ENCODE measurements around the gene NUTF2.
A peak's percentile ranks its signal among the peaks of the same experiment; 100 is the strongest.

The NUTF2 gene

GRCh38 chr16:67856927-67857546, 10.3 kb downstream of the NUTF2 start:
- peak; percentile 9; the same call in 2 of the 3 replicates for ATAC-seq (ENCODE audit: low read depth)
- TF ChIP-seq, protein P1, sequence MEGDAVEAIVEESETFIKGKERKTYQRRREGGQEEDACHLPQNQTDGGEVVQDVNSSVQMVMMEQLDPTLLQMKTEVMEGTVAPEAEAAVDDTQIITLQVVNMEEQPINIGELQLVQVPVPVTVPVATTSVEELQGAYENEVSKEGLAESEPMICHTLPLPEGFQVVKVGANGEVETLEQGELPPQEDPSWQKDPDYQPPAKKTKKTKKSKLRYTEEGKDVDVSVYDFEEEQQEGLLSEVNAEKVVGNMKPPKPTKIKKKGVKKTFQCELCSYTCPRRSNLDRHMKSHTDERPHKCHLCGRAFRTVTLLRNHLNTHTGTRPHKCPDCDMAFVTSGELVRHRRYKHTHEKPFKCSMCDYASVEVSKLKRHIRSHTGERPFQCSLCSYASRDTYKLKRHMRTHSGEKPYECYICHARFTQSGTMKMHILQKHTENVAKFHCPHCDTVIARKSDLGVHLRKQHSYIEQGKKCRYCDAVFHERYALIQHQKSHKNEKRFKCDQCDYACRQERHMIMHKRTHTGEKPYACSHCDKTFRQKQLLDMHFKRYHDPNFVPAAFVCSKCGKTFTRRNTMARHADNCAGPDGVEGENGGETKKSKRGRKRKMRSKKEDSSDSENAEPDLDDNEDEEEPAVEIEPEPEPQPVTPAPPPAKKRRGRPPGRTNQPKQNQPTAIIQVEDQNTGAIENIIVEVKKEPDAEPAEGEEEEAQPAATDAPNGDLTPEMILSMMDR (IDR thresholded peaks at IDR 0.05; ENCODE audit: poor library complexity, severe bottlenecking): no peak
- no peaks in the 10 kb centered on the region for H3K27me3 ChIP-seq (ENCODE audit: insufficient read depth, poor library complexity, severe bottlenecking)
- H3K9me3 ChIP-seq (ENCODE audit: severe bottlenecking): no peaks in the 10 kb centered on the region
- peaks cover 41% of the 10 kb centered on the region for H3K36me3 ChIP-seq (ENCODE audit: low read depth)
- H3K27ac ChIP-seq (ENCODE audit: poor library complexity, severe bottlenecking): peak overlapping the region; percentile 26
- H3K4me1 ChIP-seq (ENCODE audit: insufficient read depth, poor library complexity, severe bottlenecking): peaks cover 30% of the 10 kb centered on the region
- no peak overlapping the region for H3K4me3 ChIP-seq (ENCODE audit: severe bottlenecking)
- DNase-seq (ENCODE audit: low spot score): no peak

DNA sequence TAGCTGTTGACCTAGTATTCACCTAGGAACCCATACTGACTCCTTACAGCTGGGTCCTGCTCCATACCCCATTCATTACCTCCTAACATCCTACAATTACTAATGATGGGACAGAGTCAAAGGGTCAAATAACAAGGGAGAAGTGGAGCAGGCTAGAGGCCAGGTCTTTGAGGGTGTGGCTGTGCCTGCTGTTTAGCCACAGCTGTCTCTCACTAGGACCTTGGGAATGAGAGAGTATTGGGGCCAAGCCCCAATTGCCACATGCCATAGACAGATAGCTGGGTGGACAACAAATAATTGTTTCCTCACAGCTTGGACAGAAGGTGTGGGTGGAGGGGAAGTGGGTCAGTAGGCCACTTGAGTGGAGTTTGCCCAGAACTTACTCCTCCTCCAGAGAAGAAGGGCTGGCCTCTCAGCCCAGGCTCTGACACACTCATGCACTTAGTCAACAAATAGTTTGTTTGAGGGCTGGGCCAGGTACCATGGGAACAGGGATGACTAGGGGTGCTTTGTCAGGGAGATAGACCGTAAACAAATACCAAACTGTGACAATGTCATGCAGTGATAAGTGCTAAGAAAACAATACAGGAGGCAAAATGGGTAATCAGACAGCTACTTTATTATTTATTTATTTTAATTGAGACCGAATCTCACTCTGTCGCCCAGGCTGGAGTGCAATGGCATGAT, 11.0 kb downstream of the NUTF2 start:
- Histone ChIP-seq H3K9me3 (ENCODE audit: severe bottlenecking) (no peaks in the 10 kb centered on the region), H3K36me3 (ENCODE audit: low read depth) (peaks cover 35% of the 10 kb centered on the region), H3K4me3 (ENCODE audit: severe bottlenecking) (no peak overlapping the region), H3K27ac (ENCODE audit: poor library complexity, severe bottlenecking) (peak overlapping the region; percentile 26), H3K4me1 (ENCODE audit: insufficient read depth, poor library complexity, severe bottlenecking) (peaks cover 30% of the 10 kb centered on the region), H3K27me3 (ENCODE audit: insufficient read depth, poor library complexity, severe bottlenecking) (no peaks in the 10 kb centered on the region)
- DNase-seq (ENCODE audit: low spot score) (peak; percentile 80), ATAC-seq (ENCODE audit: low read depth) (peak; percentile 98)
- TF ChIP-seq, protein P1 (IDR thresholded peaks at IDR 0.05; ENCODE audit: poor library complexity, severe bottlenecking): no peak

- TF ChIP-seq, protein P1 (IDR thresholded peaks at IDR 0.05; ENCODE audit: poor library complexity, severe bottlenecking): no peak
- H3K27me3 ChIP-seq (ENCODE audit: insufficient read depth, poor library complexity, severe bottlenecking): no peaks in the 10 kb centered on the region
- no peak overlapping the region for H3K27ac ChIP-seq (ENCODE audit: poor library complexity, severe bottlenecking)
- DNase-seq (ENCODE audit: low spot score) (no peak), ATAC-seq (ENCODE audit: low read depth) (no peak)
- H3K36me3 ChIP-seq (ENCODE audit: low read depth): peaks cover 27% of the 10 kb centered on the region
- no peak overlapping the region for H3K4me3 ChIP-seq (ENCODE audit: severe bottlenecking)
- H3K9me3 ChIP-seq (ENCODE audit: severe bottlenecking): no peaks in the 10 kb centered on the region
- H3K4me1 ChIP-seq (ENCODE audit: insufficient read depth, poor library complexity, severe bottlenecking): peaks cover 30% of the 10 kb centered on the region
Observed at GRCh38 chr16:67858500-67858899, 11.8 kb downstream of the NUTF2 start.

DNA sequence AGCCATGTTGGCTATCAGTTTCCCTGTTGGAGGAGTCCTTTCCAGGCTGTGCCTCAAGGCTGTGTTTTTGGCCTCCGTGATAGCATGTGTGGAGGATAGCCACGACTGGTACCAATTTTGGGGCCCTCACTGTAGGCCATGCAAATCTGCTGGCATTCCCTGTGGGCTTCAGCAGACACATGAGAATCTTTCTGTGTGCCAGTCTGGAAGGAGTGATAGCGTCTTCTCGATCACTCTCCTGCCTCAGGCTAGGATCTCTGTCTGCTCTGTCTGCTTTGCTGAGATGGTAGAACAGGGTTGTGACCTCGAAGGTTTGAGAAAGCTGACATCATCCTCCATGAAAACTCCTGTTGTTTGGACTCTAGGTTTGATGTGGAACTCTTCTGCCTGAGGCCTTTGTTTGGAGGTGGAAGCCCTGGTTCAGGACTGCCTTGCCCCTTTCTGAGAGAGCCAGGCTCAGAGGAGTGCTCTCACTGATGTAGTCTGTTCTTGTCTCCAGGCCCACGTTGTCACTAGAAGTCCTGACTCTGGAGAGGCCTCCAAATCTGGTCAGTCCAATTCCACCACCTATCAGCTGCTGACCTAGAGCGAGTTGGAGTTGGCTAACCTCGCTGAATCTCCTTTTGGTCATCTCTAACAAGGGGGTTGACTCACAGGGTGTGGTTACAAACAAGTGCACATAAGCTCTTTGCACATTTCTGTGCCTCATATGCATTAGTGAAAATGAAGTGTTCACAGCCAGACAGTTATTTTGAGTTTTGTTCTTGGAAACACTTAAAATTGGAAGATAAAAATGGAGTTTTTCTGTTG, 14.1 kb downstream of the NUTF2 start:
- ATAC-seq (ENCODE audit: low read depth) (peak; percentile 26), DNase-seq (ENCODE audit: low spot score) (no peak)
- TF ChIP-seq, protein P1 (IDR thresholded peaks at IDR 0.05; ENCODE audit: poor library complexity, severe bottlenecking): no peak
- Histone ChIP-seq H3K27ac (ENCODE audit: poor library complexity, severe bottlenecking) (peak overlapping the region; percentile 3), H3K4me1 (ENCODE audit: insufficient read depth, poor library complexity, severe bottlenecking) (peaks cover 30% of the 10 kb centered on the region), H3K9me3 (ENCODE audit: severe bottlenecking) (no peaks in the 10 kb centered on the region), H3K36me3 (ENCODE audit: low read depth) (peaks cover 34% of the 10 kb centered on the region), H3K27me3 (ENCODE audit: insufficient read depth, poor library complexity, severe bottlenecking) (no peaks in the 10 kb centered on the region), H3K4me3 (ENCODE audit: severe bottlenecking) (no peak overlapping the region)
